Pancreas (tissue), 10 donors: Measurements from ENCODE around the gene NCK2. TPM values are rescaled to one million over a fixed set of nuclear protein-coding genes. Genes with fewer than 3 reads are reported as not detected.
"Not testable (repeated sequence)": the region's sequence is repeated elsewhere in the genome, so short reads cannot be mapped to it uniquely, and the experiment has no call there.

Experiments
- ATAC-seq, 4 donors: fragments of 200-7000 bp; cut with Tn5 transposase; one replicate each; pipeline versions ENCODE4 v1.8.0 to v1.9.1; 2020; ENCODE audit warnings: mild to moderate bottlenecking in 4 of 4, moderate library complexity in 4 of 4
- DNase-seq, 6 donors: peaks; one replicate each; pipeline ENCODE4 v3.0.0-alpha.2; 2020
- FAIRE-seq: peaks from 2 replicates; lab custom pipeline; 2012; peaks lifted over from hg19 to GRCh38; lab: Jason Lieb, UNC
- H3K27ac ChIP-seq, 4 donors: fragments of 200-600 bp; sonication (generic); 1 replicate in 3 of 4; 2 replicates in 1 of 4; pipeline versions ENCODE4 v1.5.0 to v1.8.0; 2020
- H3K27me3 ChIP-seq, 4 donors: fragments of 200-600 bp; one replicate each; pipeline ENCODE4 v1.8.0; 2021
- H3K36me3 ChIP-seq, 3 donors: fragments of 200-600 bp; sonication (generic) in 1 of 3; one replicate each; pipeline versions ENCODE4 v1.5.0 to v1.8.0; 2020 to 2021
- H3K4me1 ChIP-seq, 3 donors: fragments of 200-600 bp; one replicate each; pipeline ENCODE4 v1.8.0; 2021
- H3K4me3 ChIP-seq, 4 donors: fragments of 200-600 bp; sonication (generic) in 2 of 4; one replicate each; pipeline versions ENCODE4 v1.5.0 to v1.8.0; 2020 to 2021
- H3K9me3 ChIP-seq, 4 donors: fragments of 200-600 bp; one replicate each; pipeline ENCODE4 v1.8.0; 2021
- WGBS, 2 donors: extraction: QIAGEN DNeasy Blood & Tissue Kit; methylation state at CpG; one replicate each; pipeline ENCODE4 v1.1.7; 2013; 5-methylcytosine and 5-hydroxymethylcytosine counted together
- intact Hi-C, 3 donors: fragments of 100-400 bp; cut with DNase I; formaldehyde crosslinking; loops; one replicate each; pipeline versions ENCODE4 v1.11.1 to v1.14.2; 2022
- polyA plus RNA-seq, 2 donors: library from polyadenylated mRNA; stranded (reverse); fragments of 200-250 nt; gene quantifications; one replicate each; pipeline ENCODE4 v1.2.3, GENCODE V29; 2013
- total RNA-seq, 6 donors: library from RNA; stranded (reverse); fragmentation: NEBNext Ultra II Directional in 4 of 6; extraction: Animal tissue kit (Norgen Biotek cat#: 25700) in 4 of 6; gene quantifications; one replicate each; pipeline versions ENCODE4 v1.2.1 to v1.2.4, GENCODE V29; 2021 to 2023
- TF ChIP-seq, protein P1 (sequence below), 4 donors: fragments of 200-600 bp; sonication (generic) in 3 of 4; IDR thresholded peaks; one replicate each; pipeline versions ENCODE4 v1.5.0 to v1.8.0; 2021; ENCODE audit warnings: antibody characterized with exemption in 4 of 4
- donor health status: healthy with polysubstance abuse.
- donor health status: DM: no; HTN: no; CAD: no; lungs with moderate emphysema.
- donor health status: DM: no; HTN: no; CAD: no.
- donor health status: control.
- donor health status: control.
- donor health status: Bipolar disorder and iron deficiency.
- donor health status: DM: yes; HTN: yes; CAD: no.
- donor health status: DM: no; HTN: no; CAD: no.
- donor health status: DM: no; HTN: no; CAD: no.
- donor health status: DM: yes; HTN: yes; CAD: no.

NCK2 gene
- total and polyA plus RNA-seq, 8 donors = 28.4 to 57.6 (median 31.2) TPM

DNA sequence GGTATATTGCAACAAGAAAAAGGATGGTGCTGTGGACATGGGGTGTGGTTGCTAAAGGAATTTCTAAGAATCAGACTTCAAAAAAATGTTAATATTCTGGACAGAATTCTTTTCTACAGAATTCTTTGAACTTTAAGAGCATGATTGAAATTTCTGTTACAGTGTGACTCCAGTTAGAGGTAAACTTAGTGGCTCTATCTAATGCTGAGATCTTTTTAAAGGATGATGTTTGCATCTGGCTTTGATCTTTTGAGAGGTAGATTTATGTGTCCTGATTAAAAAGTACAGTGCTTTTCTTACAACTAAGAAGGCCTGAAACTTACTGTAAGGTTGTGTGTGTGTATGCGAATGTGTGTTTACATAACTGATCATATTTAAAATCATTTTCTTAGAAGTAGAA, 25.4 kb downstream of the NCK2 start:
- no peaks in the 10 kb centered on the region for H3K36me3 ChIP-seq
- FAIRE-seq = no peak
- no peak overlapping the region for H3K27ac ChIP-seq
- no peak for DNase-seq
- no peak for ATAC-seq
- no peaks in the 10 kb centered on the region for H3K9me3 ChIP-seq
- no peaks in the 10 kb centered on the region for H3K4me1 ChIP-seq
- WGBS, 2 donors = 94 to 98% methylated on average over 1 of the region's 1 CpG
- TF ChIP-seq, protein P1, sequence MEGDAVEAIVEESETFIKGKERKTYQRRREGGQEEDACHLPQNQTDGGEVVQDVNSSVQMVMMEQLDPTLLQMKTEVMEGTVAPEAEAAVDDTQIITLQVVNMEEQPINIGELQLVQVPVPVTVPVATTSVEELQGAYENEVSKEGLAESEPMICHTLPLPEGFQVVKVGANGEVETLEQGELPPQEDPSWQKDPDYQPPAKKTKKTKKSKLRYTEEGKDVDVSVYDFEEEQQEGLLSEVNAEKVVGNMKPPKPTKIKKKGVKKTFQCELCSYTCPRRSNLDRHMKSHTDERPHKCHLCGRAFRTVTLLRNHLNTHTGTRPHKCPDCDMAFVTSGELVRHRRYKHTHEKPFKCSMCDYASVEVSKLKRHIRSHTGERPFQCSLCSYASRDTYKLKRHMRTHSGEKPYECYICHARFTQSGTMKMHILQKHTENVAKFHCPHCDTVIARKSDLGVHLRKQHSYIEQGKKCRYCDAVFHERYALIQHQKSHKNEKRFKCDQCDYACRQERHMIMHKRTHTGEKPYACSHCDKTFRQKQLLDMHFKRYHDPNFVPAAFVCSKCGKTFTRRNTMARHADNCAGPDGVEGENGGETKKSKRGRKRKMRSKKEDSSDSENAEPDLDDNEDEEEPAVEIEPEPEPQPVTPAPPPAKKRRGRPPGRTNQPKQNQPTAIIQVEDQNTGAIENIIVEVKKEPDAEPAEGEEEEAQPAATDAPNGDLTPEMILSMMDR (IDR thresholded peaks at IDR 0.05) = no peak
- no peak overlapping the region for H3K4me3 ChIP-seq
- intact Hi-C loops = no loop called here
- no peaks in the 10 kb centered on the region for H3K27me3 ChIP-seq

DNA sequence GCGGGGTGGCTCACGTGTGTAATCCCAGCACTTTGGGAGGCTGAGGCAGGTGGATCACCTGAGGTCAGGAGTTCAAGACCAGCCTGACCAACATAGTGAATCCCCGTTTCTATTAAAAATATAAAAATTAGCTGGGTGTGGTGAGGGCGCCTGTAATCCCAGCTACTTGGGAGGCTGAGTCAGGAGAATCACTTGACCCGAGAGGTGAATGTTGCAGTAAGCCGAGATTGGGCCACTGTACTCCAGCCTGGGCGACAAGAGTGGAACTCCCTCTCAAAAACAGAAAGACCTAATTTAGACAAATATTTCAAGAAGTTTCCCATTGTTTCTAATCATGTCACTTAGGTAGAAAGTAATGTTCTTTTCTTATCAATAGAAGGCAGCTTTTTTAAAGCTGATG, 26.6 kb downstream of the NCK2 start:
- WGBS, 2 donors = 90 to 93% methylated on average over 7 of the region's 7 CpGs
- DNase-seq = not testable (repeated sequence)
- H3K27ac ChIP-seq = peak overlapping the region in 1 of 4 donors; percentile 24

DNA sequence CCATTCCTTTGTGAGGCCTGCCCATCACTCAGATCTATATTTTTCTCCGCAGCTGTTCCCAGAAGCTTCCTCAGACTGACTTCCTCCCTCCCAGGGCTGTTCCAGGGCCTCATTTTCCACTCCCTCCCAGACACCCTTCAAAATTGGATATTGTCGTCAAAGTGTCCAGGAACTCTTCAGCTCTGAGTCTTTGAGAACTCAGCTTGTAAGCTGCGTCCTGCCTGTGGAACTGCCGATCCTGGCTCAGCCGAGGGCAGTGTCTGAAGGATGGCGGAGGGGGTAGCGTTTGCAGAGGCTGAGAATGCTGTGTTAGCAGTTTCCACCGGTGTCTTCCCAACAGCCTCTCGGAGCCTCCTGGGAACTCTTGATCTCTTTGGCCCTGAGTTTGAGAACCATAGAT, 27.1 kb downstream of the NCK2 start:
- 70 to 77% methylated on average over 9 of the region's 9 CpGs for WGBS, 2 donors
- DNase-seq (no peak), ATAC-seq (peak in 3 of 4 donors; percentile 26 to 44 (median 37)), FAIRE-seq (no peak)
- Histone ChIP-seq H3K4me3 (no peak overlapping the region), H3K27me3 (no peaks in the 10 kb centered on the region), H3K4me1 (peaks cover 0 to 12% (median 0%) of the 10 kb centered on the region in 3 donors), H3K27ac (peak overlapping the region in 1 of 4 donors; percentile 24), H3K9me3 (no peaks in the 10 kb centered on the region), H3K36me3 (no peaks in the 10 kb centered on the region)
- intact Hi-C loops = no loop called here
- TF ChIP-seq, protein P1 (IDR thresholded peaks at IDR 0.05) = no peak

More for the DNA sequence above, 26.6 kb downstream of the NCK2 start:
- H3K36me3 ChIP-seq, H3K4me1 ChIP-seq, H3K9me3 ChIP-seq, ATAC-seq, H3K4me3 ChIP-seq, FAIRE-seq, H3K27me3 ChIP-seq, intact Hi-C loops: not testable (repeated sequence)

DNA sequence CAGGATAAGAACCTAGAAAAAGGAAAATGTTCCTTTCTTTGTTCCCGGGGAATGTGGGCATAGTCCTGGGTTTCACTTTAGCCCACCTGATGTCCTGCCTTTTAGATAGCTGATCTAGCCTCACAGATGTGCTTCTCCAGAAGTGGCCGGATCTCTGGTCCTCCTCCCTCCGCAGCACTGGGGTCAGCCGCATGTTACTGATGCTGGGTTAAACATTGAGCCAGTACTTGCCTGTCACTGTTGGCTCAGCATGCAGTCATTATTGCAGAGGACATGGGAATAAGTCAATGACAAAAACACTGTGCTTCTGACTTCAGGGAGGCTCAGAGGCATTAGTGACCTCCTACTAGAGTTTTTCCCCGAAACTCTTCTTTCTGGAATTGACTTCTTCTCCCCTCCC, 27.6 kb downstream of the NCK2 start:
- Histone ChIP-seq H3K36me3 (no peaks in the 10 kb centered on the region), H3K4me1 (peaks cover 0 to 12% (median 2%) of the 10 kb centered on the region in 3 donors), H3K27me3 (no peaks in the 10 kb centered on the region), H3K27ac (peak overlapping the region in 1 of 4 donors; percentile 23), H3K9me3 (no peaks in the 10 kb centered on the region), H3K4me3 (no peak overlapping the region)
- intact Hi-C loops = no loop called here
- DNase-seq (no peak), FAIRE-seq (no peak), ATAC-seq (peak in 3 of 4 donors; percentile 13 to 42 (median 34))
- TF ChIP-seq, protein P1 (IDR thresholded peaks at IDR 0.05) = no peak
- WGBS, 2 donors = 58 to 66% methylated on average over 5 of the region's 5 CpGs

DNA sequence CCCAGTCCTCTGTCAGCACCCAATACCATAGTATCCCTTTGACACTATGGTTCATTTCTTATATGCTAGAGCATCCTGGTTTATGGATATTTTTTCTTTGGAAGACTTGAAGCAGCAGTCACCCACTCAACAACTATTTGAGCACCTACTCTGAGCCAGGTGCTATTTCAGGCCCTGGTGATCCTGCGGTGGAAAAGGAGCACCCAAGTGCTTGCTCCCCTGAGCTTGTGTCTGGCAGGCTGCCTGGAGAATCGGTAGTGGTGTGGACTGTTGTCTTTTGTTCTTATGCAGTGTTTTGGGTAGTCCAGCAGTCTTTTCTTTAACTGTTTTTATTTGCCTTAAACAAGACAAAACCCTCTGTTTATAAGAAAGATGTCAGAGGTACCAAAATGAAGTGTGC, 28.9 kb downstream of the NCK2 start:
- Histone ChIP-seq H3K27ac (no peak overlapping the region), H3K27me3 (no peaks in the 10 kb centered on the region), H3K9me3 (no peaks in the 10 kb centered on the region), H3K36me3 (no peaks in the 10 kb centered on the region), H3K4me1 (peaks cover 0 to 12% (median 6%) of the 10 kb centered on the region in 3 donors), H3K4me3 (no peak overlapping the region)
- TF ChIP-seq, protein P1 (IDR thresholded peaks at IDR 0.05) = no peak
- intact Hi-C loops = no loop called here
- DNase-seq (no peak), FAIRE-seq (no peak), ATAC-seq (no peak)
- 42 to 45% methylated on average over 2 of the region's 2 CpGs for WGBS, 2 donors
